GM18499 (cell line): ENCODE measurements around the gene SCMH1.

Experiments used
- ATAC-seq: cut with Tn5 transposase; IDR thresholded peaks from one replicate; pipeline ENCODE4 v1.9.1; 2021; ENCODE audit warnings: moderate number of reproducible peaks; ENCODE audit not compliant: insufficient read depth, unreplicated experiment

SCMH1 gene

GRCh38 chr1:41041614-41042270 lies 200.4 kb downstream of the SCMH1 start:
- ATAC-seq = no peak

- ATAC-seq = no peak
Measured at GRCh38 chr1:41038110-41038509, 204.0 kb downstream of the SCMH1 start.

GRCh38 chr1:41037116-41037903 lies 204.8 kb downstream of the SCMH1 start:
- ATAC-seq = no peak

- ATAC-seq = no peak
Measured at GRCh38 chr1:41033272-41033671, 208.8 kb downstream of the SCMH1 start.

GRCh38 chr1:41032147-41032546 lies 210.0 kb downstream of the SCMH1 start:
- ATAC-seq = no peak

- no peak for ATAC-seq
Measured at GRCh38 chr1:41030872-41031616, 211.1 kb downstream of the SCMH1 start.

GRCh38 chr1:41028034-41028642 lies 214.0 kb downstream of the SCMH1 start:
- ATAC-seq = no peak

GRCh38 chr1:41025979-41026819 lies 215.9 kb downstream of the SCMH1 start:
- no peak for ATAC-seq

- ATAC-seq = no peak
Measured at GRCh38 chr1:41024953-41025352, 217.2 kb downstream of the SCMH1 start.

GRCh38 chr1:41023279-41023990 lies 218.7 kb downstream of the SCMH1 start:
- no peak for ATAC-seq

GRCh38 chr1:41022424-41022823 lies 219.7 kb downstream of the SCMH1 start:
- no peak for ATAC-seq

GRCh38 chr1:41021526-41022308 lies 220.4 kb downstream of the SCMH1 start, which contains the start of gene SLFNL1:
TSS of gene SLFNL1 (minus strand) at chr1:41021725. CDS start at chr1:41020660, 1,065 bp downstream.
- no peak for ATAC-seq

GRCh38 chr1:41020654-41021053 lies 221.5 kb downstream of the SCMH1 start:
- no peak for ATAC-seq

- no peak for ATAC-seq
Measured at GRCh38 chr1:41020109-41020576, 222.0 kb downstream of the SCMH1 start.

- no peak for ATAC-seq
Measured at GRCh38 chr1:41019353-41019745, 222.8 kb downstream of the SCMH1 start.

- no peak for ATAC-seq
Measured at GRCh38 chr1:41018018-41018410, 224.1 kb downstream of the SCMH1 start.

GRCh38 chr1:41017141-41018017 lies 224.7 kb downstream of the SCMH1 start:
- no peak for ATAC-seq
